Measurements from ENCODE around the gene OR10H1. TPM values are rescaled to one million over a fixed set of nuclear protein-coding genes. Genes with fewer than 3 reads are reported as not detected.
"Not testable (repeated sequence)": the region's sequence is repeated elsewhere in the genome, so short reads cannot be mapped to it uniquely, and the experiment has no call there.

The OR10H1 gene
- total RNA-seq, 4 donors from 2014 or later: not detected

DNA sequence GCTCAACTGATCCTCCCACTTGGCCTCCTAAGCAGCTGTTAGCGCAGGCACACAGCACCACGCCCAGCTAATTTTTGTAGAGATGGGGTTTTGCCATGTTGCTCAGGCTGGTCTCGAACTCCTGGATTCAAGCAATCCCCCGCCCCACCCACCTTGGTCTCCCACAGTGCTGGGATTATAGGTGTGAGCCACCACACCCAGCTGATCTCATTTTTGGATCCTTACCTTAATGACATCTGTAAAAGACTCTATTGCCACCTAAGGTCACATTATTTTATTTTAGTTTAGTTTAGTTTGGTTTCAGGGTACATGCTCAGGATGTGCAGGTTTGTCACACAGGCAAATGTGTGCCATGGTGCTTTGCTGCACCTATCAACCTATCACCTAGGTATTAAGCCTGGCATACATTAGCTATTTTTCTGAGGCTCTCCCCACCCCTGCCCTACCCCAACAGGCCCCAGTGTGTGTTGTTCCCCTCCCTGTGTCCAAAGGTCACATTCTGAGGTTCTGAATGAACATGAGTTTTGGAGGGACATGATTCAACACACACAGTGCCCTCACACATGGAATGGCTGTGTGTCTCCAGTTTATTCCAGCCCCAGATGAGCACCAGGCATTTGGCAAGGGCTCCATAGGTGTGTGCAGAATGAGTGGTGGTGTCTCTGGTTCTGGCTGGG lies 26.7 kb downstream of the OR10H1 start:
- Histone ChIP-seq H3K9me3 (no peaks in the 10 kb centered on the region), H3K27ac (no peak overlapping the region), H3K4me1 (no peaks in the 10 kb centered on the region), H3K27me3 (peaks cover 8% of the 10 kb centered on the region), H3K36me3 (no peaks in the 10 kb centered on the region), H3K4me3 (no peak overlapping the region)
- 59% methylated on average over 4 of the region's 4 CpGs for WGBS
- TF ChIP-seq EP300 (IDR thresholded peaks at IDR 0.05) (no peak), POLR2AphosphoS5 (IDR thresholded peaks at IDR 0.05) (no peak), POLR2A (IDR thresholded peaks at IDR 0.05) (no peak), CTCF (IDR thresholded peaks at IDR 0.05) (no peak)
- DNase-seq (ENCODE audit: low spot score in 2 of 2): no peak

DNA sequence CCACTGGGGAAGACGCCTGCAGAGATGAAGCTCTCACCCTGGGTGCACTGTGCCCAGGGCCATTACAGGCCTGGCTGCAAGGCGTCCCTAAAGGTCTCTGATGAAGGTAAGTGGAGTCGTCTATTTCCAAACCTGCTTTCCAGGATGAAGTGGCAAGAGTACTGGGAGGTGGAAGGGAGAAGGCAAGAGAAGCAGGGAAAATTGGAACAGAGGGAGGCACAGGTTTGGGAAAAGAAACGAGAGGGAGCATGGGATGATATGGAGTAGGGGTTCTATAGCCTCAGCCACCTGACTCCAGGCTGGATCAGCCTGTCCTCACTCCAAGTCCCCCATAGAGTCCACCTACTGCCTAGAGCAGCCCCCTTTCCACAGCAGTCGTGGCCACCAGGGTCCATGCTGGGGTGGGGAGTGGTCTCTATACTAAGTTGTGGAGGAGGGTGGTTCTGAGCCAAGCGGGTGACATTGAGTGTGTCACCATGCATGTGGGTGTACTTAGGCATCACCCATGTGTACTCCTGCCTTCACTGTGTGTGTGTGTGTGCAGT lies 27.8 kb downstream of the OR10H1 start, which contains the start of gene OR10H5:
OR10H5 (plus strand) TSS at position 51 of the 545 bp plus-strand sequence. CDS start 6,388 bp downstream, outside the sequence.
- H3K4me3 ChIP-seq: no peak within 1 kb of the TSS
- peaks cover 8% of the 10 kb centered on the region for H3K27me3 ChIP-seq
- no peaks in the 10 kb centered on the region for H3K36me3 ChIP-seq
- no peak within 1 kb of the TSS for H3K27ac ChIP-seq
- WGBS: 74% methylated on average over 5 of the region's 6 CpGs
- H3K4me1 ChIP-seq: no peaks in the 10 kb centered on the region
- DNase-seq (ENCODE audit: low spot score in 2 of 2): no peak
- H3K9me3 ChIP-seq: no peaks in the 10 kb centered on the region
- no peak for TF ChIP-seq POLR2A (IDR thresholded peaks at IDR 0.05)
- no peak for TF ChIP-seq EP300 (IDR thresholded peaks at IDR 0.05)
- TF ChIP-seq POLR2AphosphoS5 (IDR thresholded peaks at IDR 0.05): no peak
- TF ChIP-seq CTCF (IDR thresholded peaks at IDR 0.05): no peak

DNA sequence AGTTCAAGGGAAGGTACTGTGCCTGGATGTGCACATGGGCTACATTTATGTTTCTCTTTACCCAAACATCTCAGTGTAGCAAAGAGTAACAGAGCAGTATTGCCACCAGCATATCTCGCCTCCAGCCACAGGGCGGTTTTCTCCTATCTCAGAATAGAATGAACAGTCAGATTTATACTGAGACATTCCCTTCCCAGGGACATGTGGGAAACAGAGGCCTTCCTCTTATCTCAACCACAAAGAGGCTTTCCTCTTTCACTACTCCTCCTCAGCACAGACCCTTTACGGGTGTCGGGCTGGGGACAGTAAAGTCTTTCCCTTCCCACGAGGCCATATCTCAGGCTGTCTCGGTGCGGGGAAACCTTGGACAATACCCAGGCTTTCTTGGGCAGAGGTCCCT lies 32.6 kb downstream of the OR10H1 start:
- WGBS: 54% methylated on average over 7 of the region's 7 CpGs
- not testable (repeated sequence) for DNase-seq (ENCODE audit: low spot score in 2 of 2); H3K27ac ChIP-seq; H3K36me3 ChIP-seq; H3K4me3 ChIP-seq; H3K9me3 ChIP-seq; H3K27me3 ChIP-seq
- H3K4me1 ChIP-seq: peaks cover 17% of the 10 kb centered on the region

GRCh38 chr19:15782211-15782610 lies 33.3 kb downstream of the OR10H1 start:
- H3K27me3 ChIP-seq: no peaks in the 10 kb centered on the region
- WGBS: 40% methylated on average over 1 of the region's 3 CpGs
- no peak for DNase-seq (ENCODE audit: low spot score in 2 of 2)
- no peaks in the 10 kb centered on the region for H3K9me3 ChIP-seq
- H3K4me3 ChIP-seq: no peak overlapping the region
- TF ChIP-seq EP300 (IDR thresholded peaks at IDR 0.05): no peak
- no peak for TF ChIP-seq POLR2A (IDR thresholded peaks at IDR 0.05)
- no peak for TF ChIP-seq POLR2AphosphoS5 (IDR thresholded peaks at IDR 0.05)
- no peaks in the 10 kb centered on the region for H3K36me3 ChIP-seq
- no peak overlapping the region for H3K27ac ChIP-seq
- H3K4me1 ChIP-seq: peaks cover 17% of the 10 kb centered on the region

- H3K36me3 ChIP-seq: no peaks in the 10 kb centered on the region
- H3K4me3 ChIP-seq: no peak overlapping the region
- no peaks in the 10 kb centered on the region for H3K9me3 ChIP-seq
- peaks cover 17% of the 10 kb centered on the region for H3K4me1 ChIP-seq
- WGBS: 70% methylated on average over 4 of the region's 5 CpGs
- TF ChIP-seq EP300 (IDR thresholded peaks at IDR 0.05) (no peak), CTCF (IDR thresholded peaks at IDR 0.05) (no peak), POLR2AphosphoS5 (IDR thresholded peaks at IDR 0.05) (no peak), POLR2A (IDR thresholded peaks at IDR 0.05) (no peak)
- no peak for DNase-seq (ENCODE audit: low spot score in 2 of 2)
- H3K27me3 ChIP-seq: no peaks in the 10 kb centered on the region
- H3K27ac ChIP-seq: no peak overlapping the region
These were observed 33.8 kb downstream of the OR10H1 start for GRCh38 chr19:15781661-15782060.

DNA sequence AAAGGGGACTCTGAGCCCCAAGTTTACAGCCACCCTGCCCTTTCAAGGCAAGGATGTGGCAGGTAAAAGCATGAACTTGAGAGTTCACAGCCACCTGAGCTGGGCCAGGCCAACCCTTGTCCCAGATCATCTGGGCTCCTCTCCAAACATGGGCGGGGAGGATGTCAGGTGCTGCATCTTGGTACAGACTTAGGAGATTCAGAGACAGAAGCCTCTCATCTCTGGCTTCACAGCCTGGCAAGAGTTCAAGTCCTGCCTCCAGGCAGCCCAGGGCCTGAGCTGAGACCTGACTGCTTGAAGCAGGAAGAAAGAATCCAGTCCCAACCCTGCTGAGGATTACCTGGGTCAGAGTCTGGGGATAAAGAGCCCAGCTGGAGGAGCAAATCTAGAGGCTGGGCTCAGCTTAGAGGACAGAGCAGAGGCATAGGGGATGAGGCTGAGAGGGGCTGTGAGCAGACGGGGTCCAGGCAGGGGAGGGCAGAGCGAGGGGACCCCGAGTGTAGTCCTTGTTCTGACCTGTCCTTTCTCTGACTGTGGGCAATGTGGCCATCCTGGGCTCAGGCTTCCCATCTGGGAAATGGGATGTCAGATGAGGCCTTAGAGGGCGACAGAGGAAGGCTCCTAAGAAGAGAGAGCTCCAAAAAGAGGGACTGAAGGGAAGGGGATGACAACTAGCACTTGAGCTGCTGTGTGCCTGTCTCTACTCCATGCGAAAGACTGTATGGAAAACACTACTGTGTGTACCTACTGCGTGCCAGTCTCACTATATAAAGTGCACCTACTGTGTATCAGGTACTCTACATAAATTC lies 34.6 kb downstream of the OR10H1 start:
- DNase-seq (ENCODE audit: low spot score in 2 of 2): no peak

More for the DNA sequence above, 34.6 kb downstream of the OR10H1 start:
- TF ChIP-seq POLR2AphosphoS5 (IDR thresholded peaks at IDR 0.05) (no peak), CTCF (IDR thresholded peaks at IDR 0.05) (no peak), EP300 (IDR thresholded peaks at IDR 0.05) (no peak), POLR2A (IDR thresholded peaks at IDR 0.05) (no peak)
- no peaks in the 10 kb centered on the region for H3K36me3 ChIP-seq
- H3K4me3 ChIP-seq: no peak overlapping the region
- no peaks in the 10 kb centered on the region for H3K9me3 ChIP-seq
- no peak overlapping the region for H3K27ac ChIP-seq
- no peaks in the 10 kb centered on the region for H3K27me3 ChIP-seq
- H3K4me1 ChIP-seq: peaks cover 17% of the 10 kb centered on the region
- WGBS: 59% methylated on average over 7 of the region's 7 CpGs

Measured in suprapubic skin (tissue), 4 donors.